PC-3 (cell line): Measurements from ENCODE around the gene TAF4. TPM values are rescaled to one million over a fixed set of nuclear protein-coding genes. Genes with fewer than 3 reads are reported as not detected.

Source experiments
- ATAC-seq: fragments of 200-7000 bp; cut with Tn5 transposase; 2 replicates; pipeline ENCODE4 v1.9.1; 2020; ENCODE audit warnings: mild to moderate bottlenecking, moderate library complexity
- BruUV-seq: library from RNA; stranded (reverse); fragments of 400-500 nt; replicated peaks from 2 replicates; lab custom pipeline; 2021; lab: Mats Ljungman, UMichigan
- CTCF ChIA-PET: fragments of 300-600 bp; sonication (Branson Sonifier 250); formaldehyde crosslinking; loops from one replicate; lab custom pipeline; 2022; ENCODE audit warnings: antibody characterized with exemption; lab: Charles Lee
- POLR2A ChIA-PET: fragments of 300-600 bp; sonication (Branson Sonifier 250); formaldehyde crosslinking; loops from one replicate; lab custom pipeline; 2022; ENCODE audit warnings: antibody characterized with exemption; ENCODE audit not compliant: unreplicated experiment; lab: Charles Lee
- DNase-seq: peaks from one replicate; pipeline ENCODE4 v3.0.0-alpha.2; 2015
- H2AFZ ChIP-seq: fragments of 300-600 bp; sonication (generic); 2 replicates; pipeline ENCODE4 v1.6.0; 2016; ENCODE audit warnings: antibody characterized with exemption, low read length
- H3F3A ChIP-seq: fragments of 300-600 bp; sonication (generic); one replicate; pipeline ENCODE4 v1.6.0; 2017; ENCODE audit warnings: antibody characterized with exemption, low read length, control low read depth, mild to moderate bottlenecking; ENCODE audit not compliant: unreplicated experiment
- H3K27ac ChIP-seq: fragments of 300-600 bp; sonication (generic); 2 replicates; pipeline ENCODE4 v1.5.1; 2016; ENCODE audit warnings: mild to moderate bottlenecking, low read length
- H3K27me3 ChIP-seq: fragments of 300-600 bp; sonication (generic); 2 replicates; pipeline ENCODE4 v1.6.1; 2016; ENCODE audit warnings: low read length, mixed read lengths
- H3K36me3 ChIP-seq: fragments of 300-600 bp; sonication (generic); 2 replicates; pipeline ENCODE4 v1.6.1; 2016; ENCODE audit warnings: low read depth, mixed run types, low read length, mixed read lengths
- H3K4me1 ChIP-seq: fragments of 300-600 bp; sonication (generic); 2 replicates; pipeline ENCODE4 v1.5.1; 2016; ENCODE audit warnings: low read length; ENCODE audit not compliant: insufficient read depth
- H3K4me2 ChIP-seq: fragments of 300-600 bp; sonication (generic); 2 replicates; pipeline ENCODE4 v1.6.0; 2016; ENCODE audit warnings: low read length
- H3K4me3 ChIP-seq: fragments of 300-600 bp; sonication (generic); 2 replicates; pipeline ENCODE4 v1.5.1; 2016; ENCODE audit warnings: mild to moderate bottlenecking, low read length, mixed read lengths
- H3K79me2 ChIP-seq: fragments of 300-600 bp; sonication (generic); 2 replicates; pipeline ENCODE4 v1.6.1; 2017; ENCODE audit warnings: low read length, mixed read lengths
- H3K9ac ChIP-seq: fragments of 300-600 bp; sonication (generic); 2 replicates; pipeline ENCODE4 v1.6.0; 2016; ENCODE audit warnings: mild to moderate bottlenecking, low read length
- H3K9me2 ChIP-seq: fragments of 300-600 bp; sonication (generic); replicated peaks from 2 replicates; pipeline ENCODE4 v1.6.1; 2016; ENCODE audit warnings: mixed run types, low read length, mixed read lengths
- H3K9me3 ChIP-seq: fragments of 300-600 bp; sonication (generic); 2 replicates; pipeline ENCODE4 v1.6.1; 2016; ENCODE audit warnings: low read length, mixed read lengths
- H4K20me1 ChIP-seq: fragments of 300-600 bp; sonication (generic); 2 replicates; pipeline ENCODE4 v1.6.1; 2016; ENCODE audit warnings: low read length, mixed read lengths
- EZH2 ChIP-seq: fragments of 300-600 bp; sonication (generic); IDR thresholded peaks from one replicate; pipeline ENCODE4 v1.6.1; 2017; ENCODE audit warnings: antibody characterized with exemption, mild to moderate bottlenecking, low read length; ENCODE audit not compliant: unreplicated experiment
- EZH2phosphoT487 ChIP-seq: fragments of 300-600 bp; sonication (generic); IDR thresholded peaks from 2 replicates; pipeline ENCODE4 v1.6.1; 2018; ENCODE audit warnings: mild to moderate bottlenecking, antibody characterized with exemption, low read length, borderline replicate concordance
- intact Hi-C: fragments of 100-400 bp; cut with micrococcal nuclease; formaldehyde crosslinking; loops from 2 replicates; pipeline ENCODE4 v1.9.0; 2023
- total RNA-seq: library from RNA; depleted of rRNA; stranded (reverse); fragments of >200 nt; gene quantifications from 2 replicates; pipeline ENCODE4 v1.2.3, GENCODE V29; 2014
- TF ChIP-seq, protein P1 (sequence below): fragments of 300-600 bp; sonication (generic); conservative IDR thresholded peaks from 2 replicates; pipeline ENCODE4 v1.5.1; 2017; ENCODE audit warnings: antibody characterized with exemption, low read depth, mild to moderate bottlenecking, low read length

TAF4 gene
- total RNA-seq, 1 experiment from 2014 or later = 9.6 TPM

GRCh38 chr20:62020935-62021701 is 44.6 kb downstream of the TAF4 start:
- no peaks in the 10 kb centered on the region for H3K4me1 ChIP-seq
- ChIA-PET POLR2A (no interaction called here), CTCF (no interaction called here)
- no peak for ATAC-seq
- peaks cover 97% of the 10 kb centered on the region for H3K79me2 ChIP-seq
- H4K20me1 ChIP-seq = peaks cover 20% of the 10 kb centered on the region; the same call in 1 of the 2 replicates
- intact Hi-C loops = no loop called here
- no peak overlapping the region for H3K9ac ChIP-seq
- BruUV-seq = no TSS peak
- H3K27ac ChIP-seq = no peak overlapping the region
- H3K36me3 ChIP-seq = no peaks in the 10 kb centered on the region; the same call in 1 of the 2 replicates
- no peak for DNase-seq
- no peaks in the 10 kb centered on the region for H3K9me3 ChIP-seq
- H3K9me2 ChIP-seq = no peaks in the 10 kb centered on the region
- H3K27me3 ChIP-seq = no peaks in the 10 kb centered on the region
- no peak overlapping the region for H3K4me2 ChIP-seq
- no peak for TF ChIP-seq EZH2
- no peak for TF ChIP-seq EZH2phosphoT487
- TF ChIP-seq, protein P1, sequence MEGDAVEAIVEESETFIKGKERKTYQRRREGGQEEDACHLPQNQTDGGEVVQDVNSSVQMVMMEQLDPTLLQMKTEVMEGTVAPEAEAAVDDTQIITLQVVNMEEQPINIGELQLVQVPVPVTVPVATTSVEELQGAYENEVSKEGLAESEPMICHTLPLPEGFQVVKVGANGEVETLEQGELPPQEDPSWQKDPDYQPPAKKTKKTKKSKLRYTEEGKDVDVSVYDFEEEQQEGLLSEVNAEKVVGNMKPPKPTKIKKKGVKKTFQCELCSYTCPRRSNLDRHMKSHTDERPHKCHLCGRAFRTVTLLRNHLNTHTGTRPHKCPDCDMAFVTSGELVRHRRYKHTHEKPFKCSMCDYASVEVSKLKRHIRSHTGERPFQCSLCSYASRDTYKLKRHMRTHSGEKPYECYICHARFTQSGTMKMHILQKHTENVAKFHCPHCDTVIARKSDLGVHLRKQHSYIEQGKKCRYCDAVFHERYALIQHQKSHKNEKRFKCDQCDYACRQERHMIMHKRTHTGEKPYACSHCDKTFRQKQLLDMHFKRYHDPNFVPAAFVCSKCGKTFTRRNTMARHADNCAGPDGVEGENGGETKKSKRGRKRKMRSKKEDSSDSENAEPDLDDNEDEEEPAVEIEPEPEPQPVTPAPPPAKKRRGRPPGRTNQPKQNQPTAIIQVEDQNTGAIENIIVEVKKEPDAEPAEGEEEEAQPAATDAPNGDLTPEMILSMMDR = no peak
- H3K4me3 ChIP-seq = no peak overlapping the region
- no peaks in the 10 kb centered on the region for H3F3A ChIP-seq
- H2AFZ ChIP-seq = no peak overlapping the region

GRCh38 chr20:62019881-62020492 is 45.7 kb downstream of the TAF4 start:
- ATAC-seq (no peak), DNase-seq (no peak)
- Histone ChIP-seq H3K79me2 (peaks cover 97% of the 10 kb centered on the region), H3K27me3 (no peaks in the 10 kb centered on the region), H2AFZ (no peak overlapping the region), H4K20me1 (peaks cover 18% of the 10 kb centered on the region; the same call in 1 of the 2 replicates), H3K27ac (no peak overlapping the region), H3K4me3 (no peak overlapping the region), H3F3A (no peaks in the 10 kb centered on the region), H3K9ac (no peak overlapping the region), H3K36me3 (no peaks in the 10 kb centered on the region), H3K4me2 (no peak overlapping the region), H3K9me2 (no peaks in the 10 kb centered on the region), H3K4me1 (no peaks in the 10 kb centered on the region), H3K9me3 (no peaks in the 10 kb centered on the region)
- TF ChIP-seq EZH2 (no peak), EZH2phosphoT487 (no peak)
- TF ChIP-seq, protein P1 = no peak
- intact Hi-C loops = loop anchor here (10.0 kb wide), 1 partner anchor 45 kb away; the partner anchor contains the start of gene TAF4
- BruUV-seq = no TSS peak
- ChIA-PET CTCF (no interaction called here), POLR2A (no interaction called here)
